Neutrophil (primary cell): ENCODE data around the gene SP3.

ENCODE experiments used
- H3K27ac ChIP-seq: fragments of 200-600 bp; sonication (generic); 2 replicates; pipeline ENCODE4 v1.5.1; 2016; ENCODE audit warnings: mild to moderate bottlenecking, moderate library complexity
- H3K27me3 ChIP-seq: fragments of 200-600 bp; sonication (generic); 2 replicates; pipeline ENCODE4 v1.6.0; 2016; ENCODE audit warnings: mild to moderate bottlenecking
- H3K36me3 ChIP-seq: fragments of 200-600 bp; sonication (generic); 2 replicates; pipeline ENCODE4 v1.5.1; 2017
- H3K4me1 ChIP-seq, 2 experiments: fragments of 200-600 bp in 1 of 2; sonication (generic) in 1 of 2; 1 replicate in 1 of 2; 2 replicates in 1 of 2; pipeline versions ENCODE4 v1.5.1 to v1.6.1; 2013 to 2016; ENCODE audit warnings: low read depth in 1 of 2, low read length in 1 of 2, mild to moderate bottlenecking in 1 of 2, moderate library complexity in 1 of 2; ENCODE audit not compliant: control insufficient read depth in 1 of 2, insufficient read depth in 1 of 2
- H3K4me3 ChIP-seq, 2 experiments: fragments of 200-600 bp in 1 of 2; sonication (generic) in 1 of 2; 1 replicate in 1 of 2; 2 replicates in 1 of 2; pipeline ENCODE4 v1.5.1; 2013 to 2016; ENCODE audit warnings: low read depth in 1 of 2, low read length in 1 of 2, mild to moderate bottlenecking in 1 of 2, moderate library complexity in 1 of 2
- H3K9me3 ChIP-seq: fragments of 200-600 bp; sonication (generic); 2 replicates; pipeline ENCODE4 v1.5.1; 2016
- TF ChIP-seq, protein P1 (sequence below): fragments of 200-600 bp; sonication (generic); IDR thresholded peaks from 2 replicates; pipeline ENCODE4 v1.5.1; 2016; ENCODE audit warnings: antibody characterized with exemption

The SP3 gene

GRCh38 chr2:173922068-173922467 lies 43.1 kb downstream of the SP3 start:
- H3K9me3 ChIP-seq, result no peaks in the 10 kb centered on the region
- H3K27me3 ChIP-seq, result no peaks in the 10 kb centered on the region
- H3K36me3 ChIP-seq, result peaks cover 16% of the 10 kb centered on the region
- peaks cover 35 to 58% of the 10 kb centered on the region in 2 experiments for H3K4me1 ChIP-seq
- H3K27ac ChIP-seq, result peak overlapping the region; percentile 71
- TF ChIP-seq, protein P1, sequence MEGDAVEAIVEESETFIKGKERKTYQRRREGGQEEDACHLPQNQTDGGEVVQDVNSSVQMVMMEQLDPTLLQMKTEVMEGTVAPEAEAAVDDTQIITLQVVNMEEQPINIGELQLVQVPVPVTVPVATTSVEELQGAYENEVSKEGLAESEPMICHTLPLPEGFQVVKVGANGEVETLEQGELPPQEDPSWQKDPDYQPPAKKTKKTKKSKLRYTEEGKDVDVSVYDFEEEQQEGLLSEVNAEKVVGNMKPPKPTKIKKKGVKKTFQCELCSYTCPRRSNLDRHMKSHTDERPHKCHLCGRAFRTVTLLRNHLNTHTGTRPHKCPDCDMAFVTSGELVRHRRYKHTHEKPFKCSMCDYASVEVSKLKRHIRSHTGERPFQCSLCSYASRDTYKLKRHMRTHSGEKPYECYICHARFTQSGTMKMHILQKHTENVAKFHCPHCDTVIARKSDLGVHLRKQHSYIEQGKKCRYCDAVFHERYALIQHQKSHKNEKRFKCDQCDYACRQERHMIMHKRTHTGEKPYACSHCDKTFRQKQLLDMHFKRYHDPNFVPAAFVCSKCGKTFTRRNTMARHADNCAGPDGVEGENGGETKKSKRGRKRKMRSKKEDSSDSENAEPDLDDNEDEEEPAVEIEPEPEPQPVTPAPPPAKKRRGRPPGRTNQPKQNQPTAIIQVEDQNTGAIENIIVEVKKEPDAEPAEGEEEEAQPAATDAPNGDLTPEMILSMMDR, result no peak
- no peak overlapping the region for H3K4me3 ChIP-seq

- no peaks in the 10 kb centered on the region for H3K27me3 ChIP-seq
Measured at GRCh38 chr2:173914055-173914927, 50.9 kb downstream of the SP3 start.

DNA sequence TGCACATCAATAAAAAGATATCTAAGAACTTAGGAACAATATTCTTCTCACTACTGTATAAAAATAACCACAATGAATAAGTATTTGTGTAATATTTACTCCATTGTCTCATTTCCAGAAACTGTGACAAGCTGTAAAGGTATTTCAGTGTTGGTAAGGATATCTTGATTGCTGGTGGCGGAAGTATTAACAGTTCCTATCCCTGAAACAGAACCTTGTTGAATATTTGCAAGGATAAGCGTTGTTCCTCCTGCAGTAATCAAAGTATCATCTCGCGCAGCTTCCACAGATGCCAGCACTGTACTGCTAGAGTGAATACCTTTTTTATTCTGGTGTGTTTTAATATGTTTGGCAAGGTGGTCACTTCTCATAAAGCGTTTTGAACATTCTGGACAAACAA lies 55.3 kb downstream of the SP3 start:
- no peaks in the 10 kb centered on the region for H3K27me3 ChIP-seq
- H3K4me3 ChIP-seq, result no peak overlapping the region
- H3K9me3 ChIP-seq, result no peaks in the 10 kb centered on the region
- peaks cover 90% of the 10 kb centered on the region for H3K36me3 ChIP-seq
- TF ChIP-seq, protein P1, result no peak
- H3K4me1 ChIP-seq, result no peaks in the 10 kb centered on the region
- H3K27ac ChIP-seq, result peak overlapping the region; percentile 9

More at GRCh38 chr2:173914055-173914927, 50.9 kb downstream of the SP3 start:
- peaks cover 85% of the 10 kb centered on the region for H3K36me3 ChIP-seq
- no peak overlapping the region for H3K4me3 ChIP-seq
- no peaks in the 10 kb centered on the region for H3K4me1 ChIP-seq
- no peaks in the 10 kb centered on the region for H3K9me3 ChIP-seq
- TF ChIP-seq, protein P1, result no peak
- peak overlapping the region; percentile 33 for H3K27ac ChIP-seq

GRCh38 chr2:173906626-173907025 lies 58.5 kb downstream of the SP3 start:
- H3K9me3 ChIP-seq, result no peaks in the 10 kb centered on the region
- TF ChIP-seq, protein P1, result no peak
- H3K4me1 ChIP-seq, result no peaks in the 10 kb centered on the region
- no peak overlapping the region for H3K4me3 ChIP-seq
- H3K27ac ChIP-seq, result peak overlapping the region; percentile 34
- no peaks in the 10 kb centered on the region for H3K27me3 ChIP-seq
- peaks cover 83% of the 10 kb centered on the region for H3K36me3 ChIP-seq

- peaks cover 2 to 3% of the 10 kb centered on the region in 2 experiments for H3K4me1 ChIP-seq
- H3K9me3 ChIP-seq, result no peaks in the 10 kb centered on the region
- no peak overlapping the region for H3K4me3 ChIP-seq
- TF ChIP-seq, protein P1, result no peak
- H3K36me3 ChIP-seq, result peaks cover 57% of the 10 kb centered on the region
- no peaks in the 10 kb centered on the region for H3K27me3 ChIP-seq
- H3K27ac ChIP-seq, result peak overlapping the region; percentile 39
Measured at GRCh38 chr2:173903601-173904394, 61.4 kb downstream of the SP3 start.
